Panc1 (cell line): ENCODE results near the gene SLC9A9. TPM values are rescaled to one million over a fixed set of nuclear protein-coding genes. Genes with fewer than 3 reads are reported as not detected.

ENCODE experiments used
- ATAC-seq: fragments of 200-7000 bp; cut with Tn5 transposase; 2 replicates; pipeline ENCODE4 v1.9.1; 2020; ENCODE audit warnings: mild to moderate bottlenecking, moderate library complexity
- BruUV-seq: library from RNA; stranded (reverse); fragments of 400-500 nt; replicated peaks from 2 replicates; lab custom pipeline; 2021; lab: Mats Ljungman, UMichigan
- CTCF ChIA-PET: fragments of 300-600 bp; sonication (Branson Sonifier 250); formaldehyde crosslinking; loops from one replicate; lab custom pipeline; 2022; ENCODE audit warnings: antibody characterized with exemption; lab: Charles Lee
- POLR2A ChIA-PET: fragments of 300-600 bp; sonication (Branson Sonifier 250); formaldehyde crosslinking; loops from one replicate; lab custom pipeline; 2022; ENCODE audit warnings: antibody characterized with exemption; lab: Charles Lee
- DNase-seq: peaks from one replicate; pipeline ENCODE4 v3.0.0-alpha.2; 2010; ENCODE audit warnings: low read depth, low spot score
- H3K27ac ChIP-seq: 2 replicates; pipeline ENCODE4 v1.5.1; 2011; ENCODE audit warnings: mild to moderate bottlenecking, low read length, inconsistent platforms
- H3K27me3 ChIP-seq: fragments of 200-500 bp; sonication (Bioruptor generic); 2 replicates; pipeline ENCODE4 v1.6.0; 2014; ENCODE audit warnings: low read length, inconsistent platforms; ENCODE audit not compliant: control insufficient read depth, insufficient read depth
- H3K36me3 ChIP-seq: fragments of 200-500 bp; sonication (Bioruptor generic); 2 replicates; pipeline ENCODE4 v1.5.1; 2014; ENCODE audit warnings: inconsistent platforms, mild to moderate bottlenecking, low read length, moderate library complexity; ENCODE audit not compliant: control insufficient read depth, insufficient read depth
- H3K4me1 ChIP-seq: 2 replicates; pipeline ENCODE4 v1.5.1; 2011; ENCODE audit warnings: inconsistent platforms, mild to moderate bottlenecking, low read length, moderate library complexity; ENCODE audit not compliant: control insufficient read depth, insufficient read depth
- H3K4me3 ChIP-seq, 2 experiments: 2 replicates each; pipeline ENCODE4 v1.5.1; 2011 to 2012; ENCODE audit warnings: low read depth in 2 of 2, low read length in 2 of 2, mild to moderate bottlenecking in 2 of 2, inconsistent platforms in 1 of 2, moderate library complexity in 1 of 2
- H3K9me3 ChIP-seq: fragments of 200-500 bp; sonication (Bioruptor generic); 2 replicates; pipeline ENCODE4 v1.5.1; 2014; ENCODE audit warnings: low read depth, mild to moderate bottlenecking, inconsistent platforms, low read length, moderate library complexity; ENCODE audit not compliant: control insufficient read depth, insufficient read depth
- POLR2AphosphoS5 ChIP-seq: IDR thresholded peaks from 2 replicates; pipeline ENCODE4 v1.6.1; 2012; ENCODE audit warnings: mild to moderate bottlenecking, low read depth, low read length, moderate library complexity
- SIN3A ChIP-seq: IDR thresholded peaks from 2 replicates; pipeline ENCODE4 v1.6.1; 2012; ENCODE audit warnings: low read depth, mild to moderate bottlenecking, low read length, moderate library complexity, borderline replicate concordance; ENCODE audit not compliant: insufficient read depth
- TCF7L2 ChIP-seq: IDR thresholded peaks from 2 replicates; pipeline ENCODE4 v1.6.1; 2011; ENCODE audit warnings: mild to moderate bottlenecking, low read depth, low read length, inconsistent platforms
- in situ Hi-C: cut with HindIII; loops from 2 replicates; pipeline ENCODE4 v1.10.0; 2016; ENCODE audit warnings: low sequenced_read_pairs, low pct_unique_long_range_greater_than_20kb
- intact Hi-C: fragments of 100-400 bp; cut with micrococcal nuclease; formaldehyde crosslinking; loops from one replicate; pipeline ENCODE4 v1.10.0; 2022; ENCODE audit not compliant: unreplicated experiment
- total RNA-seq: library from RNA; stranded (reverse); gene quantifications from one replicate; pipeline ENCODE4 v1.2.1, GENCODE V29; 2021; ENCODE audit not compliant: unreplicated experiment
- TF ChIP-seq, protein P1 (sequence below): fragments of 450-650 bp; IDR thresholded peaks from 2 replicates; pipeline ENCODE4 v1.5.1; 2017; ENCODE audit warnings: mild to moderate bottlenecking
- TF ChIP-seq, protein P2 (sequence below), 2 experiments: IDR thresholded peaks; 2 replicates each; pipeline ENCODE4 v1.6.1; 2011 to 2012; ENCODE audit warnings: low read depth in 2 of 2, control low read depth in 1 of 2, low read length in 1 of 2, mild to moderate bottlenecking in 1 of 2, moderate library complexity in 1 of 2; ENCODE audit not compliant: insufficient read depth in 1 of 2

SLC9A9 gene
- total RNA-seq, 1 experiment from 2014 or later = not detected

DNA sequence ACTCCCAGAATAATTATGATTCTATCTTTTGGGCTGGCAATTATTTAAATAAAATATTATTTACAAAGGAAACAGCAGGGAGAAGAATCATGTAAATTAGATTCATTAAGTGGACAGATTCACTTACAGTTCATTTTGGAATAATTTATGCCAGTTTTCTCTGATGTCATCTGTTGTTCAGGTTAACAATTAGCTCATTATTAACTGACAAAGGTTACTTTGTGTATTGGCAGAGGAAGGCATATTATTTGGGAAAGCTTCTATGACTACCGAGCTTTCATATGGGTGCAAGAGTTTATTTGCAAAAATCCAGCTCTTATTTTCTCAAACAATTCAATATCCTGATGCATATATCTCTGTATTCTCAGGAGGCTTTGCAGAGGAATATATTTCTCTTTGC lies 504.3 kb downstream of the SLC9A9 start:
- ATAC-seq = no peak
- no TSS peak for BruUV-seq
- ChIA-PET POLR2A (no interaction called here), CTCF (no interaction called here)
- DNase-seq = no peak
- Histone ChIP-seq H3K4me1 (no peaks in the 10 kb centered on the region), H3K27me3 (peaks cover 2% of the 10 kb centered on the region; the same call in 1 of the 2 replicates), H3K36me3 (no peaks in the 10 kb centered on the region), H3K9me3 (no peaks in the 10 kb centered on the region), H3K4me3 (no peak overlapping the region), H3K27ac (no peak overlapping the region)
- in situ Hi-C loops (no loop called here), intact Hi-C loops (no loop called here)
- TF ChIP-seq, protein P1, sequence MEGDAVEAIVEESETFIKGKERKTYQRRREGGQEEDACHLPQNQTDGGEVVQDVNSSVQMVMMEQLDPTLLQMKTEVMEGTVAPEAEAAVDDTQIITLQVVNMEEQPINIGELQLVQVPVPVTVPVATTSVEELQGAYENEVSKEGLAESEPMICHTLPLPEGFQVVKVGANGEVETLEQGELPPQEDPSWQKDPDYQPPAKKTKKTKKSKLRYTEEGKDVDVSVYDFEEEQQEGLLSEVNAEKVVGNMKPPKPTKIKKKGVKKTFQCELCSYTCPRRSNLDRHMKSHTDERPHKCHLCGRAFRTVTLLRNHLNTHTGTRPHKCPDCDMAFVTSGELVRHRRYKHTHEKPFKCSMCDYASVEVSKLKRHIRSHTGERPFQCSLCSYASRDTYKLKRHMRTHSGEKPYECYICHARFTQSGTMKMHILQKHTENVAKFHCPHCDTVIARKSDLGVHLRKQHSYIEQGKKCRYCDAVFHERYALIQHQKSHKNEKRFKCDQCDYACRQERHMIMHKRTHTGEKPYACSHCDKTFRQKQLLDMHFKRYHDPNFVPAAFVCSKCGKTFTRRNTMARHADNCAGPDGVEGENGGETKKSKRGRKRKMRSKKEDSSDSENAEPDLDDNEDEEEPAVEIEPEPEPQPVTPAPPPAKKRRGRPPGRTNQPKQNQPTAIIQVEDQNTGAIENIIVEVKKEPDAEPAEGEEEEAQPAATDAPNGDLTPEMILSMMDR = no peak
- TF ChIP-seq SIN3A (no peak), POLR2AphosphoS5 (no peak), TCF7L2 (no peak)
- TF ChIP-seq, protein P2, sequence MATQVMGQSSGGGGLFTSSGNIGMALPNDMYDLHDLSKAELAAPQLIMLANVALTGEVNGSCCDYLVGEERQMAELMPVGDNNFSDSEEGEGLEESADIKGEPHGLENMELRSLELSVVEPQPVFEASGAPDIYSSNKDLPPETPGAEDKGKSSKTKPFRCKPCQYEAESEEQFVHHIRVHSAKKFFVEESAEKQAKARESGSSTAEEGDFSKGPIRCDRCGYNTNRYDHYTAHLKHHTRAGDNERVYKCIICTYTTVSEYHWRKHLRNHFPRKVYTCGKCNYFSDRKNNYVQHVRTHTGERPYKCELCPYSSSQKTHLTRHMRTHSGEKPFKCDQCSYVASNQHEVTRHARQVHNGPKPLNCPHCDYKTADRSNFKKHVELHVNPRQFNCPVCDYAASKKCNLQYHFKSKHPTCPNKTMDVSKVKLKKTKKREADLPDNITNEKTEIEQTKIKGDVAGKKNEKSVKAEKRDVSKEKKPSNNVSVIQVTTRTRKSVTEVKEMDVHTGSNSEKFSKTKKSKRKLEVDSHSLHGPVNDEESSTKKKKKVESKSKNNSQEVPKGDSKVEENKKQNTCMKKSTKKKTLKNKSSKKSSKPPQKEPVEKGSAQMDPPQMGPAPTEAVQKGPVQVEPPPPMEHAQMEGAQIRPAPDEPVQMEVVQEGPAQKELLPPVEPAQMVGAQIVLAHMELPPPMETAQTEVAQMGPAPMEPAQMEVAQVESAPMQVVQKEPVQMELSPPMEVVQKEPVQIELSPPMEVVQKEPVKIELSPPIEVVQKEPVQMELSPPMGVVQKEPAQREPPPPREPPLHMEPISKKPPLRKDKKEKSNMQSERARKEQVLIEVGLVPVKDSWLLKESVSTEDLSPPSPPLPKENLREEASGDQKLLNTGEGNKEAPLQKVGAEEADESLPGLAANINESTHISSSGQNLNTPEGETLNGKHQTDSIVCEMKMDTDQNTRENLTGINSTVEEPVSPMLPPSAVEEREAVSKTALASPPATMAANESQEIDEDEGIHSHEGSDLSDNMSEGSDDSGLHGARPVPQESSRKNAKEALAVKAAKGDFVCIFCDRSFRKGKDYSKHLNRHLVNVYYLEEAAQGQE (IDR thresholded peaks at IDR 0.05; ENCODE audit: insufficient read depth in 1 of 2, low read depth in 2 of 2, low read length in 1 of 2) = no peak

DNA sequence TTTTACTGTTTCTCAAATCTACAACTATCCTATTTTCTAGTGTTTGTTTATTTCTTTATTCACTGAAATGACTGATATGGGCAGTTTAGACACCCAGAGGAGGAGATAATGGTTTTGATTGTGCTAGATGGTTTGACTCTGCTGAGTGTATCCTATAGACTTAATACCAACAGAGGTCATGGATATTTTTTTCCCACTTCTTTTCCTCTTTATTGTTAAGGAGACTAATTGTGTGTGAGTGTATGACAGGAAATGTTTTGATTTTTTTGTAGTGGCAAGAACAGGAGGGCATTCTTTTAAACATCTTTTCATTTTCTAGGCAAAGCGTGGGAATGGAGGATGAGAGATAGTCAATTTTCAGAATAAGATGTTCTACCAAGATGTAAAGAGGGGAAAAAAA lies 505.2 kb downstream of the SLC9A9 start:
- Histone ChIP-seq H3K4me1 (no peaks in the 10 kb centered on the region), H3K27ac (no peak overlapping the region), H3K4me3 (no peak overlapping the region), H3K9me3 (no peaks in the 10 kb centered on the region), H3K36me3 (no peaks in the 10 kb centered on the region), H3K27me3 (peaks cover 2% of the 10 kb centered on the region; the same call in 1 of the 2 replicates)
- ChIA-PET CTCF (no interaction called here), POLR2A (no interaction called here)
- BruUV-seq = no TSS peak
- TF ChIP-seq POLR2AphosphoS5 (no peak), TCF7L2 (no peak), SIN3A (no peak)
- TF ChIP-seq, protein P2 (IDR thresholded peaks at IDR 0.05; ENCODE audit: insufficient read depth in 1 of 2, low read depth in 2 of 2, low read length in 1 of 2) = no peak
- TF ChIP-seq, protein P1 = no peak
- DNase-seq = no peak
- intact Hi-C loops (no loop called here), in situ Hi-C loops (no loop called here)
- ATAC-seq = no peak
